HepG2 (cell line): Measurements from ENCODE around the gene MYO18B. TPM values are rescaled to one million over a fixed set of nuclear protein-coding genes. Genes with fewer than 3 reads are reported as not detected.

Experiments used
- KLF12 ChIP-seq: sonication (generic); formaldehyde crosslinking; IDR thresholded peaks from 2 replicates; pipeline ENCODE4 v1.4.0; 2020; ENCODE audit warnings: missing genetic modification reagents, borderline replicate concordance
- MIER2 ChIP-seq: IDR thresholded peaks from 2 replicates; pipeline ENCODE4 v1.6.1; 2016; ENCODE audit warnings: missing biosample characterization, missing genetic modification reagents
- MTF1 ChIP-seq: sonication (generic); formaldehyde crosslinking; IDR thresholded peaks from 2 replicates; pipeline ENCODE4 v1.5.0; 2020; ENCODE audit warnings: missing genetic modification reagents
- MYNN ChIP-seq: sonication (generic); formaldehyde crosslinking; IDR thresholded peaks from 2 replicates; pipeline ENCODE4 v1.4.0; 2020; ENCODE audit warnings: mild to moderate bottlenecking, low read depth, missing genetic modification reagents
- NCOA1 ChIP-seq: sonication (generic); formaldehyde crosslinking; IDR thresholded peaks from 2 replicates; pipeline ENCODE4 v1.9.0; 2021; ENCODE audit warnings: missing genetic modification reagents
- ONECUT2 ChIP-seq: sonication (generic); formaldehyde crosslinking; IDR thresholded peaks from 2 replicates; pipeline ENCODE4 v1.4.0; 2020; ENCODE audit warnings: missing genetic modification reagents
- PHF21A ChIP-seq: sonication (generic); formaldehyde crosslinking; IDR thresholded peaks from 2 replicates; pipeline ENCODE4 v1.5.0; 2020; ENCODE audit warnings: mild to moderate bottlenecking, missing genetic modification reagents
- TBX2 ChIP-seq: sonication (generic); formaldehyde crosslinking; IDR thresholded peaks from 2 replicates; pipeline ENCODE4 v1.5.0; 2020; ENCODE audit warnings: missing genetic modification reagents, mild to moderate bottlenecking, borderline replicate concordance
- XRCC5 ChIP-seq: fragments of 200-400 bp; formaldehyde crosslinking; optimal IDR thresholded peaks from 2 replicates; pipeline ENCODE3; 2017; ENCODE audit warnings: mild to moderate bottlenecking, low read length
- ZNF337 ChIP-seq: sonication (generic); formaldehyde crosslinking; IDR thresholded peaks from 2 replicates; pipeline ENCODE4 v1.5.1; 2020; ENCODE audit warnings: missing genetic modification reagents, low read depth, mild to moderate bottlenecking, borderline replicate concordance
- ZNF468 ChIP-seq: sonication (generic); formaldehyde crosslinking; IDR thresholded peaks from 2 replicates; pipeline ENCODE4 v1.8.0; 2022; ENCODE audit warnings: mild to moderate bottlenecking, moderate library complexity, missing genetic modification reagents
- ZNF614 ChIP-seq: IDR thresholded peaks from 2 replicates; pipeline ENCODE4 v1.6.1; 2018; ENCODE audit warnings: missing biosample characterization, missing genetic modification reagents, inconsistent platforms, borderline replicate concordance
- ZNF772 ChIP-seq: sonication (generic); formaldehyde crosslinking; IDR thresholded peaks from 2 replicates; pipeline ENCODE4 v1.5.0; 2020; ENCODE audit warnings: mild to moderate bottlenecking, missing genetic modification reagents
- polyA plus RNA-seq, 8 experiments: library from polyadenylated mRNA; depleted of rRNA in 3 of 8; stranded (reverse) in 7 of 8; unstranded in 1 of 8; fragments of >200 nt; fragmentation: Illumina TruSeq in 4 of 8; extraction: Trizol in 4 of 8; gene quantifications; 2 replicates each; pipeline versions ENCODE4 v1.2.1 to v1.2.3, GENCODE V29; 2011 to 2016; ENCODE audit warnings: low read depth in 4 of 8, missing spikeins in 1 of 8, mixed read lengths in 1 of 8; ENCODE audit not compliant: insufficient read depth in 1 of 8
- total RNA-seq, 5 experiments: library from RNA; depleted of rRNA; stranded (reverse); fragments of >200 nt; fragmentation: Illumina TruSeq; extraction: Trizol; gene quantifications; 2 replicates each; pipeline ENCODE4 v1.2.3, GENCODE V29; 2016; ENCODE audit warnings: low read depth in 1 of 5
- TF ChIP-seq, protein P1 (sequence below), 2 experiments: IDR thresholded peaks; 2 replicates each; pipeline ENCODE4 v1.6.1; 2011 to 2012; ENCODE audit warnings: low read length in 2 of 2, borderline replicate concordance in 1 of 2, low read depth in 1 of 2, mild to moderate bottlenecking in 1 of 2, moderate library complexity in 1 of 2
- TF ChIP-seq, protein P2 (sequence below), 2 experiments: sonication (generic) in 1 of 2; formaldehyde crosslinking in 1 of 2; IDR thresholded peaks; 2 replicates each; pipeline versions ENCODE4 v1.6.1 to v1.9.0; 2014 to 2022; ENCODE audit warnings: antibody characterized with exemption in 1 of 2, borderline replicate concordance in 1 of 2, inconsistent platforms in 1 of 2, low read depth in 1 of 2, missing genetic modification reagents in 1 of 2

The MYO18B gene
- total and polyA plus RNA-seq, 2 of the 13 experiments (the other 11 are each of a cell fraction or from before 2014, with no cell fraction given), result 0.01 TPM; not detected in 1

DNA sequence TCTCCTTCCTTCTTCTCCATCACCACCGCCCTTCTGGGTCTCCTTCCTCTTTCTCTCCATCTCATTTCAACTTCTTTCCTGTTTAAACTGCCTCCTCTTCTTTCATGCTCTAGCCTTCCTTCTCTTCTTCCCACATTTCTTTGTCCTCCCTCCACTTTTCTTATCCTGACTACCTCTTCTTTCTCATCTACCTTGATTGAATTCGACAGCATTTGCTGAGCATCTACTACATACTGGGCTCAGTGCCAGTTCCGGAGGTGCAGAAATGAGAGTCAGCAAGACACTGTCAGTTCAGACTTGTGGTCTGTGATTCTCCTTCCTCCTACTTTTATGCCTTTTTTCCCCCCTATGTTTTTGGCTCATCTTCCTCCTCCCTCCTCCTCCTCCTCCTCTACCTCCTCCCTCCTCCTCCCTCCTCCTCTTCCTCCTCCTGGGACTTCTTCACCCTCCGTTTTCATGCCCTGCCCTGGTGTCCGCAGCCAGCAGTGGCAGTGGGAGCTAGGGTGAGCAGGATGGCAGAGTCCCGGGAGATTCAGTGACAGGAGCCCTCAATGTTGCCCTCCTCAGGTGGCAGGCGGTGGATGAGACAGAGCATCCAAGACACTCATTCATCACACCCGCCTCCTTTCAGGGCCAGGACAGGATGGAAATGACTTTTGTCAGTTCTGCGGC is 281.3 kb downstream of the MYO18B start (continued):
- TF ChIP-seq ZNF614 (CRISPR knock-in tag), result no peak
- no peak for TF ChIP-seq PHF21A (CRISPR knock-in tag)
- no peak for TF ChIP-seq ONECUT2 (CRISPR knock-in tag)
- TF ChIP-seq, protein P1, sequence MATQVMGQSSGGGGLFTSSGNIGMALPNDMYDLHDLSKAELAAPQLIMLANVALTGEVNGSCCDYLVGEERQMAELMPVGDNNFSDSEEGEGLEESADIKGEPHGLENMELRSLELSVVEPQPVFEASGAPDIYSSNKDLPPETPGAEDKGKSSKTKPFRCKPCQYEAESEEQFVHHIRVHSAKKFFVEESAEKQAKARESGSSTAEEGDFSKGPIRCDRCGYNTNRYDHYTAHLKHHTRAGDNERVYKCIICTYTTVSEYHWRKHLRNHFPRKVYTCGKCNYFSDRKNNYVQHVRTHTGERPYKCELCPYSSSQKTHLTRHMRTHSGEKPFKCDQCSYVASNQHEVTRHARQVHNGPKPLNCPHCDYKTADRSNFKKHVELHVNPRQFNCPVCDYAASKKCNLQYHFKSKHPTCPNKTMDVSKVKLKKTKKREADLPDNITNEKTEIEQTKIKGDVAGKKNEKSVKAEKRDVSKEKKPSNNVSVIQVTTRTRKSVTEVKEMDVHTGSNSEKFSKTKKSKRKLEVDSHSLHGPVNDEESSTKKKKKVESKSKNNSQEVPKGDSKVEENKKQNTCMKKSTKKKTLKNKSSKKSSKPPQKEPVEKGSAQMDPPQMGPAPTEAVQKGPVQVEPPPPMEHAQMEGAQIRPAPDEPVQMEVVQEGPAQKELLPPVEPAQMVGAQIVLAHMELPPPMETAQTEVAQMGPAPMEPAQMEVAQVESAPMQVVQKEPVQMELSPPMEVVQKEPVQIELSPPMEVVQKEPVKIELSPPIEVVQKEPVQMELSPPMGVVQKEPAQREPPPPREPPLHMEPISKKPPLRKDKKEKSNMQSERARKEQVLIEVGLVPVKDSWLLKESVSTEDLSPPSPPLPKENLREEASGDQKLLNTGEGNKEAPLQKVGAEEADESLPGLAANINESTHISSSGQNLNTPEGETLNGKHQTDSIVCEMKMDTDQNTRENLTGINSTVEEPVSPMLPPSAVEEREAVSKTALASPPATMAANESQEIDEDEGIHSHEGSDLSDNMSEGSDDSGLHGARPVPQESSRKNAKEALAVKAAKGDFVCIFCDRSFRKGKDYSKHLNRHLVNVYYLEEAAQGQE (IDR thresholded peaks at IDR 0.05; ENCODE audit: borderline replicate concordance in 1 of 2, low read depth in 1 of 2, low read length in 2 of 2), result no peak
- TF ChIP-seq ZNF772 (CRISPR knock-in tag), result no peak
- no peak for TF ChIP-seq MYNN
- TF ChIP-seq MIER2 (CRISPR knock-in tag), result no peak
- TF ChIP-seq, protein P2, sequence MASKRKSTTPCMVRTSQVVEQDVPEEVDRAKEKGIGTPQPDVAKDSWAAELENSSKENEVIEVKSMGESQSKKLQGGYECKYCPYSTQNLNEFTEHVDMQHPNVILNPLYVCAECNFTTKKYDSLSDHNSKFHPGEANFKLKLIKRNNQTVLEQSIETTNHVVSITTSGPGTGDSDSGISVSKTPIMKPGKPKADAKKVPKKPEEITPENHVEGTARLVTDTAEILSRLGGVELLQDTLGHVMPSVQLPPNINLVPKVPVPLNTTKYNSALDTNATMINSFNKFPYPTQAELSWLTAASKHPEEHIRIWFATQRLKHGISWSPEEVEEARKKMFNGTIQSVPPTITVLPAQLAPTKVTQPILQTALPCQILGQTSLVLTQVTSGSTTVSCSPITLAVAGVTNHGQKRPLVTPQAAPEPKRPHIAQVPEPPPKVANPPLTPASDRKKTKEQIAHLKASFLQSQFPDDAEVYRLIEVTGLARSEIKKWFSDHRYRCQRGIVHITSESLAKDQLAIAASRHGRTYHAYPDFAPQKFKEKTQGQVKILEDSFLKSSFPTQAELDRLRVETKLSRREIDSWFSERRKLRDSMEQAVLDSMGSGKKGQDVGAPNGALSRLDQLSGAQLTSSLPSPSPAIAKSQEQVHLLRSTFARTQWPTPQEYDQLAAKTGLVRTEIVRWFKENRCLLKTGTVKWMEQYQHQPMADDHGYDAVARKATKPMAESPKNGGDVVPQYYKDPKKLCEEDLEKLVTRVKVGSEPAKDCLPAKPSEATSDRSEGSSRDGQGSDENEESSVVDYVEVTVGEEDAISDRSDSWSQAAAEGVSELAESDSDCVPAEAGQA (IDR thresholded peaks at IDR 0.05; ENCODE audit: low read depth), result no peak
- TF ChIP-seq, protein P2 (CRISPR knock-in tag; IDR thresholded peaks at IDR 0.05; ENCODE audit: borderline replicate concordance), result no peak
- no peak for TF ChIP-seq MTF1 (CRISPR knock-in tag)
- TF ChIP-seq ZNF337, result no peak
- no peak for TF ChIP-seq ZNF468 (CRISPR knock-in tag)
- TF ChIP-seq NCOA1, result no peak
- TF ChIP-seq XRCC5, result no peak
- TF ChIP-seq TBX2 (CRISPR knock-in tag), result no peak
- TF ChIP-seq KLF12, result no peak
